Measurements from ENCODE around the gene APIP. TPM values are rescaled to one million over a fixed set of nuclear protein-coding genes. Genes with fewer than 3 reads are reported as not detected.

The APIP gene
- total RNA-seq, 1 experiment from 2014 or later = 24.3 TPM

- no peak for DNase-seq (ENCODE audit: low spot score)
- CTCF ChIA-PET = interaction anchor here (1.6 kb wide), 1 partner anchor 9 kb away, joined by 11 read pairs; no protein-coding TSS in a partner anchor
Observed at GRCh38 chr11:34860518-34860917, 55.7 kb downstream of the APIP start.

More at GRCh38 chr11:34860518-34860917, 55.7 kb downstream of the APIP start:
- Mint-ChIP-seq H3K4me3 (no peak overlapping the region), H3K27me3 (ENCODE audit: low read depth) (no peaks in the 10 kb centered on the region), H3K36me3 (peaks cover 2% of the 10 kb centered on the region; the same call in 1 of the 2 replicates), H3K27ac (no peak overlapping the region), H3K9me3 (no peaks in the 10 kb centered on the region), H3K4me1 (peaks cover 8% of the 10 kb centered on the region)
- POLR2A ChIA-PET = no interaction called here
- no peak for TF ChIP-seq ERG (CRISPR knock-in tag; IDR thresholded peaks at IDR 0.05)
- no peak for TF ChIP-seq NR2C2 (CRISPR knock-in tag; IDR thresholded peaks at IDR 0.05)
- TF ChIP-seq GABPB1 (CRISPR knock-in tag; IDR thresholded peaks at IDR 0.05) = no peak
- no peak for TF ChIP-seq ZSCAN18 (CRISPR knock-in tag; IDR thresholded peaks at IDR 0.05)
- TF ChIP-seq ZNF138 (CRISPR knock-in tag; conservative IDR thresholded peaks at IDR 0.05) = no peak
- no peak for TF ChIP-seq TP53 (CRISPR knock-in tag; IDR thresholded peaks at IDR 0.05)
- TF ChIP-seq JUN (CRISPR knock-in tag; IDR thresholded peaks at IDR 0.05) = no peak
- TF ChIP-seq AFF4 (CRISPR knock-in tag; IDR thresholded peaks at IDR 0.05; ENCODE audit: borderline replicate concordance) = no peak
- TF ChIP-seq CBFB (CRISPR knock-in tag; IDR thresholded peaks at IDR 0.05; ENCODE audit: low read depth) = no peak
- no peak for TF ChIP-seq ZNF532 (CRISPR knock-in tag; IDR thresholded peaks at IDR 0.05; ENCODE audit: borderline replicate concordance)
- no peak for TF ChIP-seq ETV6 (CRISPR knock-in tag; IDR thresholded peaks at IDR 0.05)
- TF ChIP-seq EMX1 (CRISPR knock-in tag; IDR thresholded peaks at IDR 0.05) = no peak
- TF ChIP-seq RELA (CRISPR knock-in tag; IDR thresholded peaks at IDR 0.05; ENCODE audit: borderline replicate concordance) = no peak
- TF ChIP-seq PRDM15 (CRISPR knock-in tag; IDR thresholded peaks at IDR 0.05) = no peak
- TF ChIP-seq ZNF121 (CRISPR knock-in tag; IDR thresholded peaks at IDR 0.05) = no peak
- TF ChIP-seq ELF4 (CRISPR knock-in tag; IDR thresholded peaks at IDR 0.05; ENCODE audit: low read depth) = no peak
- ATAC-seq = no peak
